HFF-Myc (cell line): ENCODE data around the gene CTAGE15.
"Not testable (repeated sequence)": the region's sequence is repeated elsewhere in the genome, so short reads cannot be mapped to it uniquely, and the experiment has no call there.

Experiments used
- DNase-seq: peaks from one replicate; pipeline ENCODE4 v3.0.0-alpha.2; 2011; ENCODE audit warnings: low read depth; ENCODE audit errors: extremely low read depth
- H3K4me3 ChIP-seq: replicated peaks from 2 replicates; pipeline ENCODE4 v1.5.1; 2011; ENCODE audit warnings: low read depth, mild to moderate bottlenecking, control low read depth, low read length

The CTAGE15 gene

GRCh38 chr7:143571501-143571900 is at the start of gene CTAGE15:
Gene CTAGE15, plus strand, starts transcription at chr7:143571801. Its CDS starts 17 bp downstream, at chr7:143571818.
- DNase-seq: not testable (repeated sequence)

GRCh38 chr7:143522309-143522916 is 49.2 kb upstream of the CTAGE15 start:
- not testable (repeated sequence) for DNase-seq, H3K4me3 ChIP-seq

More at GRCh38 chr7:143571501-143571900, at the start of gene CTAGE15:
- H3K4me3 ChIP-seq: not testable (repeated sequence)

GRCh38 chr7:143531169-143531926 is 40.3 kb upstream of the CTAGE15 start:
- not testable (repeated sequence) for H3K4me3 ChIP-seq

GRCh38 chr7:143531932-143532331 is 39.7 kb upstream of the CTAGE15 start:
- H3K4me3 ChIP-seq, DNase-seq: not testable (repeated sequence)

More at GRCh38 chr7:143531169-143531926, 40.3 kb upstream of the CTAGE15 start:
- DNase-seq: not testable (repeated sequence)

- not testable (repeated sequence) for H3K4me3 ChIP-seq, DNase-seq
Measured at GRCh38 chr7:143533213-143533839, 38.3 kb upstream of the CTAGE15 start.

GRCh38 chr7:143536443-143536842 is 35.2 kb upstream of the CTAGE15 start:
- H3K4me3 ChIP-seq, DNase-seq: not testable (repeated sequence)

GRCh38 chr7:143543288-143544038 is 28.1 kb upstream of the CTAGE15 start:
- H3K4me3 ChIP-seq, DNase-seq: not testable (repeated sequence)

- DNase-seq, H3K4me3 ChIP-seq: not testable (repeated sequence)
Measured at GRCh38 chr7:143555968-143556367, 15.6 kb upstream of the CTAGE15 start.

GRCh38 chr7:143563306-143563705 is 8.3 kb upstream of the CTAGE15 start:
- not testable (repeated sequence) for H3K4me3 ChIP-seq, DNase-seq

- DNase-seq, H3K4me3 ChIP-seq: not testable (repeated sequence)
Measured at GRCh38 chr7:143566001-143566400, 5.6 kb upstream of the CTAGE15 start.

- not testable (repeated sequence) for DNase-seq
Measured at GRCh38 chr7:143588183-143588582, 16.6 kb downstream of the CTAGE15 start.

GRCh38 chr7:143589897-143590296 is 18.3 kb downstream of the CTAGE15 start:
- H3K4me3 ChIP-seq, DNase-seq: not testable (repeated sequence)

More at GRCh38 chr7:143588183-143588582, 16.6 kb downstream of the CTAGE15 start:
- H3K4me3 ChIP-seq: not testable (repeated sequence)

- DNase-seq, H3K4me3 ChIP-seq: not testable (repeated sequence)
Measured at GRCh38 chr7:143598086-143598485, 26.5 kb downstream of the CTAGE15 start.

GRCh38 chr7:143603549-143603948 is 31.9 kb downstream of the CTAGE15 start:
- not testable (repeated sequence) for H3K4me3 ChIP-seq, DNase-seq

- DNase-seq, H3K4me3 ChIP-seq: not testable (repeated sequence)
Measured at GRCh38 chr7:143606088-143606487, 34.5 kb downstream of the CTAGE15 start.

- not testable (repeated sequence) for DNase-seq, H3K4me3 ChIP-seq
Measured at GRCh38 chr7:143615545-143615944, 43.9 kb downstream of the CTAGE15 start.

GRCh38 chr7:143617204-143617603 is 45.6 kb downstream of the CTAGE15 start:
- DNase-seq, H3K4me3 ChIP-seq: not testable (repeated sequence)

- H3K4me3 ChIP-seq, DNase-seq: not testable (repeated sequence)
Measured at GRCh38 chr7:143620058-143620457, 48.5 kb downstream of the CTAGE15 start.
